HEK293 (cell line): ENCODE data around the gene MICU1.

ENCODE experiments used
- CTCF ChIP-seq: fragments of 450-650 bp; formaldehyde crosslinking; IDR thresholded peaks from 2 replicates; pipeline ENCODE4 v1.5.1; 2016; ENCODE audit warnings: missing biosample characterization, missing genetic modification characterization
- HOXC10 ChIP-seq: sonication (generic); formaldehyde crosslinking; IDR thresholded peaks from 2 replicates; pipeline ENCODE4 v1.8.1; 2023; ENCODE audit warnings: mild to moderate bottlenecking, missing genetic modification reagents
- MYNN ChIP-seq: fragments of 450-650 bp; formaldehyde crosslinking; IDR thresholded peaks from 2 replicates; pipeline ENCODE4 v1.5.1; 2016; ENCODE audit warnings: missing biosample characterization, missing genetic modification characterization, borderline replicate concordance
- SCRT1 ChIP-seq: fragments of 450-650 bp; formaldehyde crosslinking; IDR thresholded peaks from 2 replicates; pipeline ENCODE4 v1.5.1; 2016; ENCODE audit warnings: missing biosample characterization, missing genetic modification characterization, borderline replicate concordance
- ZBTB44 ChIP-seq: fragments of 450-650 bp; IDR thresholded peaks from 2 replicates; pipeline ENCODE4 v1.5.1; 2018; ENCODE audit warnings: missing biosample characterization, mild to moderate bottlenecking, missing genetic modification characterization
- ZFP37 ChIP-seq: fragments of 450-650 bp; formaldehyde crosslinking; IDR thresholded peaks from 2 replicates; pipeline ENCODE4 v1.5.1; 2016; ENCODE audit warnings: missing biosample characterization, missing genetic modification characterization
- ZFP41 ChIP-seq: fragments of 450-650 bp; formaldehyde crosslinking; IDR thresholded peaks from 2 replicates; pipeline ENCODE4 v1.5.1; 2016; ENCODE audit warnings: missing biosample characterization, missing genetic modification characterization, borderline replicate concordance
- ZNF202 ChIP-seq: fragments of 450-650 bp; formaldehyde crosslinking; IDR thresholded peaks from 2 replicates; pipeline ENCODE4 v1.5.1; 2016; ENCODE audit warnings: missing biosample characterization, missing genetic modification characterization, borderline replicate concordance

GRCh38 chr10:72459301-72459700, 166.6 kb downstream of the MICU1 start:
- no peak for TF ChIP-seq HOXC10
- TF ChIP-seq ZNF202, result no peak
- no peak for TF ChIP-seq CTCF (tag by site-specific recombination)
- TF ChIP-seq SCRT1 (tag by site-specific recombination), result no peak
- TF ChIP-seq ZBTB44 (tag by site-specific recombination), result no peak
- no peak for TF ChIP-seq ZFP41 (tag by site-specific recombination)
- TF ChIP-seq ZFP37 (tag by site-specific recombination), result no peak
- TF ChIP-seq MYNN (tag by site-specific recombination), result no peak
